K562 (cell line): ENCODE results near the gene GRIK1. TPM values are rescaled to one million over a fixed set of nuclear protein-coding genes. Genes with fewer than 3 reads are reported as not detected.

Experiments
- ATAC-seq: fragments of 200-7000 bp; cut with Tn5 transposase; 3 replicates; pipeline ENCODE4 v1.9.1; 2020; ENCODE audit warnings: moderate library complexity
- BruUV-seq: library from RNA; stranded (reverse); fragments of 400-500 nt; replicated peaks from 2 replicates; lab custom pipeline; 2021; lab: Mats Ljungman, UMichigan
- CTCF ChIA-PET: fragments of 300-600 bp; formaldehyde crosslinking; extraction: SDS; loops from one replicate; lab custom pipeline; 2021; ENCODE audit warnings: low intra/inter-chr PET ratio; lab: Yijun Ruan, JAX
- POLR2A ChIA-PET: fragments of 300-600, 350-650 bp; sonication (Branson Sonifier 250); formaldehyde crosslinking; extraction: SDS; loops from one replicate; lab custom pipeline; 2021; ENCODE audit warnings: antibody characterized with exemption, inconsistent platforms; lab: Yijun Ruan, JAX
- DNase-seq, 4 experiments: peaks; one replicate each; pipeline versions ENCODE4 v3.0.0 to v3.0.0-alpha.2; 2011 to 2018; ENCODE audit warnings: low spot score in 3 of 4, mixed read lengths in 3 of 4; ENCODE audit errors: extremely low read depth in 1 of 4
- FAIRE-seq: peaks from 2 replicates; lab custom pipeline; 2011; peaks lifted over from hg19 to GRCh38; lab: Jason Lieb, UNC
- H2AFZ ChIP-seq: 2 replicates; pipeline ENCODE4 v1.6.0; 2011; ENCODE audit warnings: low read depth, low read length, control low read depth, inconsistent platforms
- H3K27ac ChIP-seq: fragments of 200-600 bp; 3 replicates; pipeline ENCODE4 v1.8.0; 2011; ENCODE audit warnings: low read depth, mild to moderate bottlenecking, control low read depth, inconsistent platforms, low read length, moderate library complexity, mixed read lengths; ENCODE audit errors: extremely low read depth
- H3K27me3 ChIP-seq, 2 experiments: fragments of 300-600 bp in 1 of 2; 2 replicates in 1 of 2; 3 replicates in 1 of 2; pipeline versions ENCODE4 v1.6.0 to v1.8.0; 2011; ENCODE audit warnings: inconsistent platforms in 2 of 2, low read length in 2 of 2, mild to moderate bottlenecking in 1 of 2, mixed read lengths in 1 of 2, moderate library complexity in 1 of 2; ENCODE audit not compliant: control insufficient read depth in 2 of 2, insufficient read depth in 2 of 2
- H3K36me3 ChIP-seq: fragments of 300-600 bp; 3 replicates; pipeline ENCODE4 v1.8.0; 2011; ENCODE audit warnings: mild to moderate bottlenecking, low read length, inconsistent platforms; ENCODE audit not compliant: control insufficient read depth, insufficient read depth
- H3K4me1 ChIP-seq, 2 experiments: fragments of 200-600 bp in 1 of 2; replicated peaks in 1 of 2; 2 replicates in 1 of 2; 3 replicates in 1 of 2; pipeline versions ENCODE4 v1.5.1 to v1.8.0; 2011; ENCODE audit warnings: inconsistent platforms in 2 of 2, low read length in 2 of 2, mild to moderate bottlenecking in 1 of 2, mixed read lengths in 1 of 2, moderate library complexity in 1 of 2; ENCODE audit not compliant: control insufficient read depth in 2 of 2, insufficient read depth in 2 of 2
- H3K4me2 ChIP-seq: 2 replicates; pipeline ENCODE4 v1.6.1; 2011; ENCODE audit warnings: low read length, control low read depth, inconsistent platforms, mixed read lengths; ENCODE audit not compliant: insufficient read depth
- H3K4me3 ChIP-seq: fragments of 200-600 bp; sonication (generic), shearing (Covaris generic); 2 replicates; pipeline ENCODE4 v1.5.1; 2016; ENCODE audit warnings: control low read depth, inconsistent platforms
- H3K79me2 ChIP-seq: fragments of 200-600 bp; 3 replicates; pipeline ENCODE4 v1.8.0; 2011; ENCODE audit warnings: low read length, inconsistent platforms; ENCODE audit not compliant: control insufficient read depth, insufficient read depth
- H3K9ac ChIP-seq, 2 experiments: 2 replicates each; pipeline versions ENCODE4 v1.6.0 to v1.6.1; 2011; ENCODE audit warnings: low read depth in 2 of 2, low read length in 2 of 2, control low read depth in 1 of 2, inconsistent platforms in 1 of 2, mild to moderate bottlenecking in 1 of 2, mixed read lengths in 1 of 2; ENCODE audit not compliant: insufficient read depth in 1 of 2
- H3K9me1 ChIP-seq: one replicate; pipeline ENCODE4 v1.6.0; 2011; ENCODE audit warnings: inconsistent platforms, mild to moderate bottlenecking, low read length, moderate library complexity; ENCODE audit not compliant: control insufficient read depth, insufficient read depth
- H3K9me3 ChIP-seq: replicated peaks from 2 replicates; pipeline ENCODE4 v1.5.1; 2011; ENCODE audit warnings: low read depth, low read length, inconsistent platforms; ENCODE audit not compliant: control insufficient read depth, insufficient read depth
- H4K20me1 ChIP-seq: replicated peaks from 2 replicates; pipeline ENCODE4 v1.6.1; 2011; ENCODE audit warnings: low read length, inconsistent platforms, mixed read lengths; ENCODE audit not compliant: control insufficient read depth, insufficient read depth
- ARID1B ChIP-seq: fragments of 450-650 bp; IDR thresholded peaks from 2 replicates; pipeline ENCODE4 v1.6.1; 2016; ENCODE audit warnings: antibody characterized with exemption, mild to moderate bottlenecking, inconsistent platforms
- FOXK2 ChIP-seq, 2 experiments: fragments of 450-650 bp; IDR thresholded peaks in 1 of 2; conservative IDR thresholded peaks in 1 of 2; 2 replicates each; pipeline ENCODE4 v1.6.1; 2016; ENCODE audit warnings: low read depth in 2 of 2, mild to moderate bottlenecking in 1 of 2
- MEIS2 ChIP-seq: fragments of 450-650 bp; IDR thresholded peaks from 2 replicates; pipeline ENCODE4 v1.6.1; 2014; ENCODE audit warnings: mild to moderate bottlenecking; ENCODE audit not compliant: partially characterized antibody
- PBX2 ChIP-seq, 2 experiments: IDR thresholded peaks in 1 of 2; conservative IDR thresholded peaks in 1 of 2; 2 replicates each; pipeline ENCODE4 v1.6.1; 2016; ENCODE audit warnings: low read depth in 2 of 2, mild to moderate bottlenecking in 1 of 2, missing compliant biosample characterization in 1 of 2, missing genetic modification characterization in 1 of 2, moderate library complexity in 1 of 2
- POLR2AphosphoS2 ChIP-seq: IDR thresholded peaks from 2 replicates; pipeline ENCODE4 v1.6.1; 2012; ENCODE audit warnings: low read length, improper control_type of control experiment
- POU5F1 ChIP-seq: fragments of 150-350 bp; IDR thresholded peaks from 2 replicates; pipeline ENCODE4 v1.6.1; 2014; ENCODE audit warnings: borderline replicate concordance, low read length, low read depth, mild to moderate bottlenecking; ENCODE audit not compliant: partially characterized antibody
- SAP30 ChIP-seq: fragments of 200-600 bp; sonication (generic); IDR thresholded peaks from 2 replicates; pipeline ENCODE4 v1.6.1; 2012; ENCODE audit warnings: borderline replicate concordance, low read depth, mild to moderate bottlenecking, moderate library complexity, low read length, control low read depth, inconsistent platforms; ENCODE audit not compliant: insufficient read depth, poor library complexity, severe bottlenecking
- SIN3B ChIP-seq: fragments of 450-650 bp; IDR thresholded peaks from 2 replicates; pipeline ENCODE4 v1.6.1; 2017; ENCODE audit warnings: low read depth, mild to moderate bottlenecking, moderate library complexity
- SOX6 ChIP-seq: fragments of 450-650 bp; IDR thresholded peaks from 2 replicates; pipeline ENCODE4 v1.6.1; 2014; ENCODE audit warnings: mild to moderate bottlenecking
- ZNF316 ChIP-seq: fragments of 450-650 bp; IDR thresholded peaks from 2 replicates; pipeline ENCODE4 v1.6.1; 2016
- ZNF639 ChIP-seq, 2 experiments: fragments of 200-800 bp in 1 of 2; sonication (Bioruptor generic) in 1 of 2; sonication (generic) in 1 of 2; formaldehyde crosslinking in 1 of 2; IDR thresholded peaks in 1 of 2; conservative IDR thresholded peaks in 1 of 2; 2 replicates each; pipeline versions ENCODE4 v1.5.0 to v1.6.1; 2016 to 2020; ENCODE audit warnings: missing compliant biosample characterization in 1 of 2, missing genetic modification characterization in 1 of 2, missing genetic modification reagents in 1 of 2
- WGBS: fragments of 100-300 bp; shearing (Covaris generic); methylation state at CpG from one replicate; pipeline ENCODE4 v1.1.6; 2016; ENCODE audit warnings: low coverage, mixed read lengths; ENCODE audit not compliant: insufficient coverage; ENCODE audit errors: missing lambda C conversion rate; 5-methylcytosine and 5-hydroxymethylcytosine counted together
- in situ Hi-C: fragments of 300-500 bp; cut with MboI; formaldehyde crosslinking; loops from 4 replicates; pipeline ENCODE4 v1.15.0; 2018; ENCODE audit warnings: inconsistent platforms, mixed read lengths
- intact Hi-C: fragments of 100-400 bp; cut with micrococcal nuclease; formaldehyde crosslinking; loops from 2 replicates; pipeline ENCODE4 v1.14.2; 2022
- polyA plus RNA-seq, 8 experiments: library from polyadenylated mRNA; depleted of rRNA in 4 of 8; stranded (reverse) in 5 of 8; unstranded in 3 of 8; fragments of >200 nt; fragmentation: Nextera tagmentation in 2 of 8; fragmentation: Illumina TruSeq in 1 of 8; extraction: Ambion mirVana in 2 of 8; extraction: Trizol in 1 of 8; gene quantifications; 2 replicates each; pipeline versions ENCODE4 v1.2.1 to v1.2.3, GENCODE V29; 2011 to 2014; ENCODE audit warnings: inconsistent platforms in 1 of 8, missing spikeins in 1 of 8
- total RNA-seq, 7 experiments: library from RNA; depleted of rRNA in 6 of 7; stranded (reverse); fragments of >200 nt in 6 of 7; fragmentation: Illumina TruSeq in 2 of 7; extraction: Trizol in 2 of 7; gene quantifications; 2 replicates each; pipeline versions ENCODE4 v1.2.1 to v1.2.3, GENCODE V29; 2011 to 2021; ENCODE audit warnings: low replicate concordance in 1 of 7
- TF ChIP-seq, protein P1 (sequence below): fragments of 450-650 bp; IDR thresholded peaks from 2 replicates; pipeline ENCODE4 v1.6.1; 2014; ENCODE audit warnings: low read depth, mild to moderate bottlenecking, moderate library complexity, borderline replicate concordance
- TF ChIP-seq, protein P2 (sequence below): sonication (generic); formaldehyde crosslinking; IDR thresholded peaks from 2 replicates; pipeline ENCODE4 v1.8.0; 2022; ENCODE audit warnings: mild to moderate bottlenecking, missing genetic modification reagents

The GRIK1 gene
- total and polyA plus RNA-seq, 9 of the 15 experiments (the other 6 are each of a cell fraction or from before 2014, with no cell fraction given) = 0.17 to 2.8 (median 0.53) TPM

GRCh38 chr21:29712818-29713217, 227.0 kb downstream of the GRIK1 start:
- 34% methylated on average over 2 of the region's 2 CpGs for WGBS
- Histone ChIP-seq H4K20me1 (no peaks in the 10 kb centered on the region), H3K27ac (no peak overlapping the region), H3K4me2 (no peak overlapping the region), H3K9ac (no peak overlapping the region), H3K27me3 (no peaks in the 10 kb centered on the region), H2AFZ (no peak overlapping the region), H3K36me3 (no peaks in the 10 kb centered on the region), H3K9me1 (no peaks in the 10 kb centered on the region), H3K4me3 (no peak overlapping the region), H3K9me3 (peaks cover 6% of the 10 kb centered on the region; the same call in 1 of the 2 replicates), H3K4me1 (no peaks in the 10 kb centered on the region), H3K79me2 (no peaks in the 10 kb centered on the region)
- ChIA-PET POLR2A (interaction anchor here (1.2 to 1.5 kb wide), 2 partner anchors 10 to 24 kb away, joined by 3 to 5 read pairs; no protein-coding TSS in a partner anchor), CTCF (no interaction called here)
- peak; percentile 49 for ATAC-seq
- DNase-seq = no peak
- peak; percentile 48 for FAIRE-seq
- intact Hi-C loops = no loop called here
- in situ Hi-C loops = no loop called here
- BruUV-seq = no TSS peak
- TF ChIP-seq, protein P1, sequence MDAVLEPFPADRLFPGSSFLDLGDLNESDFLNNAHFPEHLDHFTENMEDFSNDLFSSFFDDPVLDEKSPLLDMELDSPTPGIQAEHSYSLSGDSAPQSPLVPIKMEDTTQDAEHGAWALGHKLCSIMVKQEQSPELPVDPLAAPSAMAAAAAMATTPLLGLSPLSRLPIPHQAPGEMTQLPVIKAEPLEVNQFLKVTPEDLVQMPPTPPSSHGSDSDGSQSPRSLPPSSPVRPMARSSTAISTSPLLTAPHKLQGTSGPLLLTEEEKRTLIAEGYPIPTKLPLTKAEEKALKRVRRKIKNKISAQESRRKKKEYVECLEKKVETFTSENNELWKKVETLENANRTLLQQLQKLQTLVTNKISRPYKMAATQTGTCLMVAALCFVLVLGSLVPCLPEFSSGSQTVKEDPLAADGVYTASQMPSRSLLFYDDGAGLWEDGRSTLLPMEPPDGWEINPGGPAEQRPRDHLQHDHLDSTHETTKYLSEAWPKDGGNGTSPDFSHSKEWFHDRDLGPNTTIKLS = no peak
- TF ChIP-seq SAP30 = no peak
- no peak for TF ChIP-seq SIN3B
- TF ChIP-seq ZNF316 = no peak
- TF ChIP-seq ARID1B = 0 out of 2 replicates have a peak, but pooled peaks have one; percentile 10
- TF ChIP-seq ZNF639 (CRISPR knock-in tag; conservative IDR thresholded peaks at IDR 0.05 in 1 of 2, IDR thresholded peaks at IDR 0.05 in 1 of 2) = no peak
- TF ChIP-seq POLR2AphosphoS2 = no peak
- peak; percentile 60; the same call in 1 of the 2 replicates for TF ChIP-seq SOX6
- peak; percentile 26 for TF ChIP-seq MEIS2
- TF ChIP-seq POU5F1 = no peak
- TF ChIP-seq FOXK2 (conservative IDR thresholded peaks at IDR 0.05 in 1 of 2, IDR thresholded peaks at IDR 0.05 in 1 of 2; ENCODE audit: low read depth in 2 of 2) = peak in 1 of 2 experiments; percentile 61; a peak in 1 of 4 replicates
- TF ChIP-seq PBX2 (CRISPR knock-in tag; IDR thresholded peaks at IDR 0.05; ENCODE audit: low read depth) = no peak
- TF ChIP-seq PBX2 (tag; conservative IDR thresholded peaks at IDR 0.05; ENCODE audit: low read depth) = peak; percentile 57
- TF ChIP-seq, protein P2, sequence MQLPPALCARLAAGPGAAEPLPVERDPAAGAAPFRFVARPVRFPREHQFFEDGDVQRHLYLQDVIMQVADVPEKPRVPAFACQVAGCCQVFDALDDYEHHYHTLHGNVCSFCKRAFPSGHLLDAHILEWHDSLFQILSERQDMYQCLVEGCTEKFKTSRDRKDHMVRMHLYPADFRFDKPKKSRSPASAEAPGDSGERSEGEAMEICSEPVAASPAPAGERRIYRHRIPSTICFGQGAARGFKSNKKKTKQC = no peak
